DMS 273 treated with DMSO at 0.1 percent for 48 hours (cell line): ENCODE data around the gene AGFG2.

Source experiments
- DNase-seq: peaks from one replicate; lab custom pipeline; 2025; lab: John Stamatoyannopoulos, UW

The AGFG2 gene

GRCh38 chr7:100613412-100614175, 74.6 kb downstream of the AGFG2 start:
- DNase-seq = no peak

- no peak for DNase-seq
These were observed 75.4 kb downstream of the AGFG2 start for GRCh38 chr7:100614308-100614861.
